NCI-H2081 (cell line): ENCODE measurements around the gene MAN1B1.

Experiments used
- DNase-seq, 2 experiments: peaks; one replicate each; lab custom pipeline; 2025; lab: John Stamatoyannopoulos, UW

The MAN1B1 gene

DNA sequence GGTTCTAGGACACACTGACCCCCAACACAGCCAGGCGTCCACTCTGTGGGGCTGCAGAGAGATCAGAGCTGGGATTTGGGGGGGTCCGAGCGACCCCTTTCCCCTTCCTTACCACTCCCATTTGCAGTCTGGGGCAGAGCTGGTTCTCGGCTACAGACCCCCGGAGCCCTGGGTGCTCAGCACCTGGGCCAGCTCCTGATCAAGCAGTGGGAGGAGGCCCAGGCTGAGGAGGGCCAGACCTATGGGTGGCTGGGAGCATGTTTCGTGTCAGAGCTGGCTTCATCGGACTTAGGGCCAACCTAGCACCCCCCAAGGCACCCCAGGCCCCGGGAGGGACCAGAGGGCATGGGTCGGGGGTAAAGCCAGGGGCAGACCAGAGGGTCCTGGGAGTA lies 59.7 kb downstream of the MAN1B1 start:
- no peak for DNase-seq

- DNase-seq, result no peak
These were observed 60.5 kb downstream of the MAN1B1 start for GRCh38 chr9:137147091-137147792.

DNA sequence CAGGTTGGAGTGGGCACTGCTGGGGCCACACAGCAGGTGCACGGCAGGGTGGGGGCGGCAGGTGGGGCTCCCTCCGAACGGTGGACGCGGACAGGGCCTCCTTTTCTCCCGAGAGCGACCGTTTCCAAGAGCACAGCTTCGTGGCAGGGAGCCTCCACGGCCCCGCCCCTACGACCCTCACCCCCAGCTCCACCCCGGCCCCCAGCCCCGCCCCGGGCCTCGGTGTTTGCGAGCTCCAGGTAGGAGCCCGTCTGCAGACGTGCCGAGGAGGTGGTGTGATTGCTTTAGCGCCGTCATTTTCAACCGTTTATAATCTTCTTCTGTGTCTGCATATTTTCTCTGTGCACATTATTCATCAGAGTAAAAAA lies 61.0 kb downstream of the MAN1B1 start:
- DNase-seq, result no peak

GRCh38 chr9:137148242-137148641 lies 61.5 kb downstream of the MAN1B1 start:
- no peak for DNase-seq

- no peak for DNase-seq
These were observed 61.9 kb downstream of the MAN1B1 start for GRCh38 chr9:137148661-137149060.

GRCh38 chr9:137149363-137149762 lies 62.6 kb downstream of the MAN1B1 start:
- DNase-seq, result no peak

- peak in 1 of 2 experiments; percentile 77 for DNase-seq
These were observed 63.3 kb downstream of the MAN1B1 start for GRCh38 chr9:137149942-137150616.

DNA sequence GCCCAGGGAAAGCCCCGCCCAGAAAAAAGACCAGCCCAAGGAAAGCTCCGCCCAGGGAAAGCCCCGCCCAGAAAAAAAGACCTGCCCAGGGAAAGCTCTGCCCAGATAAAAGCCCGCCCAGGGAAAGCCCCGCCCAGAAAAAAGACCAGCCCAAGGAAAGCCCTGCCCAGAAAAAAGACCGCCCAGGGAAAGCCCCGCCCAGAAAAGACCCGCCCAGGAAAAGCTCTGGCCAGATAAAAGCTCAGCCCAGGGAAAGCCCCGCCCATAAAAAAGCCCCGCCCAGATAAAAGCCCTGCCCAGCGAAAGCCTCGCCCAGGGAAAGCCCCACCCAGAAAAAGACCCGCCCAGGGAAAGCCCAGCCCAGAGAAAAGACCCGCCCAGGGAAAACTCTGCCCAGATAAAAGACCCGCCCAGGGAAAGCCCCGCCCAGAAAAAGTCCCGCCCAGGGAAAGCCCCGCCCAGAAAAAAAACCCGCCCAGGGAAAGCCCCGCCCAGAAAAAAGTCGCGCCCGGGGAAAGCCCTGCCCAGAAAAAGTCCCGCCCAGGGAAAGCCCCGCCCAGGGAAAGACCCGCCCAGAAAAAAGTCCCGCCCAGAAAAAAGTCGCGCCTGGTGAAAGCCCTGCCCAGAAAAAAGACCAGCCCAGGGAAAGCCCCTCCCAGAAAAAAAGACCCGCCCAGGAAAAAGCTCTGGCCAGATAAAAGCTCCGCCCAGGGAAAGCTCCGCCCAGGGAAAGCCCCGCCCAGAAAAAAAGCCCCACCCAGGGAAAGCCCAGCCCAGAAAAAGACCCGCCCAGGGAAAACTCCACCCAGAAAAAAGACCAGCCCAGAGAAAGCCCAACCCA lies 64.1 kb downstream of the MAN1B1 start:
- DNase-seq, result peak; percentile 41 to 79

- no peak for DNase-seq
These were observed 66.1 kb downstream of the MAN1B1 start for GRCh38 chr9:137152844-137153405.

DNA sequence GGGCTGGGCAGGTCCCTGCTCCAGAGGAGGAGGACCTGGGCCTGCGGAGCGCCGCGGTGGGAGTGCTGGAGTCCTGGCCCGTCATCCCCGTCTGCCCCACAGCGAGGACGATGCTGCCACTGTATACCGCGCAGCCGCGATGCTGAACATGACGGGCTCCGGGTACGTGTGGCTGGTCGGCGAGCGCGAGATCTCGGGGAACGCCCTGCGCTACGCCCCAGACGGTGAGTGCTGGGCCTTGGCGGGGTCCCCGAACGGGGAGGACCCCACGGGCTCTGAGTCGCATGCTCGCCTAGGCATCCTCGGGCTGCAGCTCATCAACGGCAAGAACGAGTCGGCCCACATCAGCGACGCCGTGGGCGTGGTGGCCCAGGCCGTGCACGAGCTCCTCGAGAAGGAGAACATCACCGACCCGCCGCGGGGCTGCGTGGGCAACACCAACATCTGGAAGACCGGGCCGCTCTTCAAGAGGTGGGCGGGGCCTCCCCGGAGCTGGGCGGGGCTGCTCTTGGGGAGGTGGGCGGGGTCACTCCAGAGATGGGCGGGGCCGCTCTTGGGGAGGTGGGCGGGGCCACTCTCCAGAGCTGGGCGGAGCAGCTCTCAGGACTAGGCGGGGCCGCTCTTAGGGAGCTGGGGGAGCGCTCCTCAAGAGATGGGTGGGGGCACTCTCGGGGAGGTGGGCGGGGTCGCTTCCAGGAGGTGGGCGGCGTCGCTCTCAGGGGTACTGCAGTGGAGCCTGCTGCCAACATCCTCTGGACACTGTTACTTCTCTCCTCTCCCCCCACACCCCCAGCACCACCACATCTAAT lies 70.0 kb downstream of the MAN1B1 start:
- no peak for DNase-seq

GRCh38 chr9:137157618-137158415 lies 71.0 kb downstream of the MAN1B1 start:
- no peak for DNase-seq

- DNase-seq, result peak in 1 of 2 experiments; percentile 28
These were observed 71.8 kb downstream of the MAN1B1 start for GRCh38 chr9:137158625-137159024.
